Vagina (tissue), 2 donors: ENCODE measurements around the gene SPATA25.

Source experiments
- POLR2A ChIP-seq, 2 donors: fragments of 450-650 bp; IDR thresholded peaks; one replicate each; pipeline ENCODE4 v1.6.1; 2017; ENCODE audit warnings: antibody characterized with exemption in 2 of 2, mild to moderate bottlenecking in 2 of 2, moderate library complexity in 2 of 2
- POLR2AphosphoS5 ChIP-seq, 2 donors: sonication (generic); formaldehyde crosslinking; IDR thresholded peaks; one replicate each; pipeline ENCODE4 v1.9.0; 2017; ENCODE audit warnings: antibody characterized with exemption in 2 of 2, mild to moderate bottlenecking in 2 of 2, low read depth in 1 of 2; ENCODE audit not compliant: insufficient read depth in 1 of 2
- TF ChIP-seq, protein P1 (sequence below), 3 experiments: fragments of 450-650 bp in 2 of 3; fragments of 200-600 bp in 1 of 3; sonication (generic) in 1 of 3; IDR thresholded peaks; one replicate each; pipeline ENCODE4 v1.5.1; 2017 to 2019; ENCODE audit warnings: antibody characterized with exemption in 3 of 3, mild to moderate bottlenecking in 2 of 3, moderate library complexity in 2 of 3

- TF ChIP-seq POLR2A (IDR thresholded peaks at IDR 0.05) = no peak
- TF ChIP-seq, protein P1, sequence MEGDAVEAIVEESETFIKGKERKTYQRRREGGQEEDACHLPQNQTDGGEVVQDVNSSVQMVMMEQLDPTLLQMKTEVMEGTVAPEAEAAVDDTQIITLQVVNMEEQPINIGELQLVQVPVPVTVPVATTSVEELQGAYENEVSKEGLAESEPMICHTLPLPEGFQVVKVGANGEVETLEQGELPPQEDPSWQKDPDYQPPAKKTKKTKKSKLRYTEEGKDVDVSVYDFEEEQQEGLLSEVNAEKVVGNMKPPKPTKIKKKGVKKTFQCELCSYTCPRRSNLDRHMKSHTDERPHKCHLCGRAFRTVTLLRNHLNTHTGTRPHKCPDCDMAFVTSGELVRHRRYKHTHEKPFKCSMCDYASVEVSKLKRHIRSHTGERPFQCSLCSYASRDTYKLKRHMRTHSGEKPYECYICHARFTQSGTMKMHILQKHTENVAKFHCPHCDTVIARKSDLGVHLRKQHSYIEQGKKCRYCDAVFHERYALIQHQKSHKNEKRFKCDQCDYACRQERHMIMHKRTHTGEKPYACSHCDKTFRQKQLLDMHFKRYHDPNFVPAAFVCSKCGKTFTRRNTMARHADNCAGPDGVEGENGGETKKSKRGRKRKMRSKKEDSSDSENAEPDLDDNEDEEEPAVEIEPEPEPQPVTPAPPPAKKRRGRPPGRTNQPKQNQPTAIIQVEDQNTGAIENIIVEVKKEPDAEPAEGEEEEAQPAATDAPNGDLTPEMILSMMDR (IDR thresholded peaks at IDR 0.05) = no peak
- no peak for TF ChIP-seq POLR2AphosphoS5 (IDR thresholded peaks at IDR 0.05; ENCODE audit: insufficient read depth in 1 of 2, low read depth in 1 of 2)
Observed at GRCh38 chr20:45845452-45845851, 42.0 kb downstream of the SPATA25 start.
